K562 (cell line): ENCODE results near the gene TOM1L2. TPM values are rescaled to one million over a fixed set of nuclear protein-coding genes. Genes with fewer than 3 reads are reported as not detected.
A peak's percentile ranks its signal among the peaks of the same experiment; 100 is the strongest.

Experiments used
- ARID1B ChIP-seq: fragments of 450-650 bp; IDR thresholded peaks from 2 replicates; pipeline ENCODE4 v1.6.1; 2016; ENCODE audit warnings: antibody characterized with exemption, mild to moderate bottlenecking, inconsistent platforms
- ATF1 ChIP-seq, 2 experiments: fragments of 450-650 bp in 1 of 2; IDR thresholded peaks; 2 replicates each; pipeline ENCODE4 v1.6.1; 2016; ENCODE audit warnings: missing compliant biosample characterization in 1 of 2, missing genetic modification characterization in 1 of 2
- BCL6 ChIP-seq: fragments of 250-450 bp; sonication (Bioruptor Pico); IDR thresholded peaks from 2 replicates; pipeline ENCODE4 v1.4.0; 2020
- CEBPB ChIP-seq: fragments of 450-650 bp; IDR thresholded peaks from 2 replicates; pipeline ENCODE4 v1.6.1; 2016; ENCODE audit warnings: missing genetic modification characterization, missing compliant biosample characterization
- CEBPG ChIP-seq, 3 experiments: fragments of 200-800 bp in 1 of 3; sonication (Bioruptor generic) in 1 of 3; sonication (generic) in 1 of 3; formaldehyde crosslinking in 1 of 3; IDR thresholded peaks in 2 of 3; conservative IDR thresholded peaks in 1 of 3; 2 replicates each; pipeline versions ENCODE4 v1.6.1 to v1.8.0; 2016 to 2022; ENCODE audit warnings: missing compliant biosample characterization in 2 of 3, missing genetic modification characterization in 2 of 3, mild to moderate bottlenecking in 1 of 3, missing genetic modification reagents in 1 of 3
- DMBX1 ChIP-seq: fragments of 250-450 bp; sonication (Bioruptor Pico); IDR thresholded peaks from 2 replicates; pipeline ENCODE4 v1.8.0; 2022; ENCODE audit warnings: inconsistent platforms, mild to moderate bottlenecking, moderate library complexity, borderline replicate concordance
- ELF2 ChIP-seq: fragments of 250-450 bp; sonication (Bioruptor Pico); IDR thresholded peaks from 2 replicates; pipeline ENCODE4 v1.5.0; 2021; ENCODE audit warnings: mild to moderate bottlenecking
- FOXK1 ChIP-seq: sonication (generic); formaldehyde crosslinking; IDR thresholded peaks from 2 replicates; pipeline ENCODE4 v1.8.0; 2022; ENCODE audit warnings: missing genetic modification reagents, mild to moderate bottlenecking, borderline replicate concordance
- JUN ChIP-seq, 2 experiments: sonication (generic) in 1 of 2; formaldehyde crosslinking in 1 of 2; IDR thresholded peaks; 2 replicates each; pipeline versions ENCODE4 v1.6.1 to v1.8.0; 2012 to 2022; ENCODE audit warnings: borderline replicate concordance in 2 of 2, mild to moderate bottlenecking in 2 of 2, improper control_type of control experiment in 1 of 2, low read depth in 1 of 2, low read length in 1 of 2, missing genetic modification reagents in 1 of 2
- KDM5B ChIP-seq: fragments of 200-600 bp; sonication (generic); IDR thresholded peaks from 2 replicates; pipeline ENCODE4 v1.6.1; 2012; ENCODE audit warnings: low read depth, mild to moderate bottlenecking, moderate library complexity, low read length, control low read depth, inconsistent platforms; ENCODE audit not compliant: insufficient replicate concordance
- L3MBTL2 ChIP-seq: fragments of 450-650 bp; IDR thresholded peaks from 2 replicates; pipeline ENCODE4 v1.6.1; 2016; ENCODE audit warnings: mild to moderate bottlenecking, moderate library complexity
- MAZ ChIP-seq, 2 experiments: fragments of 450-650 bp in 1 of 2; sonication (generic) in 1 of 2; formaldehyde crosslinking; IDR thresholded peaks in 1 of 2; conservative IDR thresholded peaks in 1 of 2; 2 replicates each; pipeline versions ENCODE4 v1.4.0 to v1.5.0; 2020; ENCODE audit warnings: mild to moderate bottlenecking in 1 of 2, missing genetic modification reagents in 1 of 2
- MYC ChIP-seq, 2 experiments: fragments of 250-450 bp in 1 of 2; sonication (Bioruptor Pico) in 1 of 2; IDR thresholded peaks; 2 replicates each; pipeline versions ENCODE4 v1.5.1 to v1.6.1; 2012 to 2021; ENCODE audit warnings: low read depth in 2 of 2, borderline replicate concordance in 1 of 2, improper control_type of control experiment in 1 of 2, low read length in 1 of 2, mild to moderate bottlenecking in 1 of 2, moderate library complexity in 1 of 2
- NR2C1 ChIP-seq, 2 experiments: fragments of 450-650 bp; IDR thresholded peaks; 2 replicates each; pipeline ENCODE4 v1.6.1; 2017; ENCODE audit warnings: mild to moderate bottlenecking in 2 of 2, antibody characterized with exemption in 1 of 2, inconsistent platforms in 1 of 2, missing compliant biosample characterization in 1 of 2, missing genetic modification characterization in 1 of 2
- TBP ChIP-seq: optimal IDR thresholded peaks from 2 replicates; pipeline ENCODE3; 2011; ENCODE audit warnings: low read depth, low read length, improper control_type of control experiment
- TCF3 ChIP-seq: sonication (generic); formaldehyde crosslinking; IDR thresholded peaks from 2 replicates; pipeline ENCODE4 v1.4.0; 2020; ENCODE audit warnings: mild to moderate bottlenecking, missing genetic modification reagents
- ZFP1 ChIP-seq: fragments of 450-650 bp; formaldehyde crosslinking; IDR thresholded peaks from 2 replicates; pipeline ENCODE4 v1.4.0; 2020; ENCODE audit warnings: mild to moderate bottlenecking, mixed read lengths
- ZNF12 ChIP-seq: sonication (generic); formaldehyde crosslinking; IDR thresholded peaks from 2 replicates; pipeline ENCODE4 v1.4.0; 2020; ENCODE audit warnings: mild to moderate bottlenecking, missing genetic modification reagents
- polyA plus RNA-seq, 8 experiments: library from polyadenylated mRNA; depleted of rRNA in 4 of 8; stranded (reverse) in 5 of 8; unstranded in 3 of 8; fragments of >200 nt; fragmentation: Nextera tagmentation in 2 of 8; fragmentation: Illumina TruSeq in 1 of 8; extraction: Ambion mirVana in 2 of 8; extraction: Trizol in 1 of 8; gene quantifications; 2 replicates each; pipeline versions ENCODE4 v1.2.1 to v1.2.3, GENCODE V29; 2011 to 2014; ENCODE audit warnings: inconsistent platforms in 1 of 8, missing spikeins in 1 of 8
- total RNA-seq, 7 experiments: library from RNA; depleted of rRNA in 6 of 7; stranded (reverse); fragments of >200 nt in 6 of 7; fragmentation: Illumina TruSeq in 2 of 7; extraction: Trizol in 2 of 7; gene quantifications; 2 replicates each; pipeline versions ENCODE4 v1.2.1 to v1.2.3, GENCODE V29; 2011 to 2021; ENCODE audit warnings: low replicate concordance in 1 of 7
- TF ChIP-seq, protein P1 (sequence below), 2 experiments: fragments of 450-650 bp in 1 of 2; sonication (generic) in 1 of 2; formaldehyde crosslinking in 1 of 2; IDR thresholded peaks in 1 of 2; conservative IDR thresholded peaks in 1 of 2; 2 replicates each; pipeline versions ENCODE4 v1.6.1 to v1.8.1; 2016 to 2023; ENCODE audit warnings: mild to moderate bottlenecking in 2 of 2, moderate library complexity in 2 of 2, inconsistent platforms in 1 of 2, missing genetic modification reagents in 1 of 2
- TF ChIP-seq, protein P2 (sequence below): fragments of 450-650 bp; IDR thresholded peaks from 2 replicates; pipeline ENCODE4 v1.6.1; 2017; ENCODE audit warnings: antibody characterized with exemption, mild to moderate bottlenecking

Gene TOM1L2
- total and polyA plus RNA-seq, 9 of the 15 experiments (the other 6 are each of a cell fraction or from before 2014, with no cell fraction given): 0.07 to 6.0 (median 2.5) TPM

DNA sequence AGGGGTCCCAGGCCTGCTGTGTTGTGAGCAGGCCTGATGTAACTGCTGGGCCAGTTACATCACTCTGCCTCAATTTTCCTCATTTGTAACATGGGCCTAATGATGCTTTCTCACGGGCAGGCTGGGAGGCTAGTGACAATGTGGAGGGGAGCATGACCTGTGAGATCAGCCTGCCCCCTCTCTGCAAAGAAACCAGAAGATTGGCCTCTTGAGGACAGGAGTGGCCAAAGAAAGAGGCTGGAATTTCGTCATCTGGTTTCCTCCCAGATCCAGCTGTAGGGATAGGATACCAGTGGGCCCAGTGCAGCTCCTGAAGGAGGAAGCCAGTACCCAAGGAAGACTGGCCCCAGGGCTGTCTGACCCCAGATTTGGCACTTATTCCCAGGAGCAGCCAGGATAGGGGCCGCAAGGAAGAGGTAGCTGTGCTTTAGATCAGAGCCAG, 134.8 kb downstream of the TOM1L2 start (continued):
- TF ChIP-seq ATF1 (CRISPR knock-in tag; IDR thresholded peaks at IDR 0.05): no peak
- TF ChIP-seq ATF1 (tag; IDR thresholded peaks at IDR 0.05): 0 out of 2 replicates have a peak, but pooled peaks have one; percentile 1
- TF ChIP-seq MYC (IDR thresholded peaks at IDR 0.05; ENCODE audit: low read depth, low read length): 0 out of 2 replicates have a peak, but pooled peaks have one; percentile 58
- TF ChIP-seq MYC (CRISPR knock-in tag; IDR thresholded peaks at IDR 0.05; ENCODE audit: borderline replicate concordance, low read depth): no peak
- peak; percentile 81 for TF ChIP-seq CEBPB (tag)
- no peak for TF ChIP-seq ELF2 (CRISPR knock-in tag)
- TF ChIP-seq, protein P1, sequence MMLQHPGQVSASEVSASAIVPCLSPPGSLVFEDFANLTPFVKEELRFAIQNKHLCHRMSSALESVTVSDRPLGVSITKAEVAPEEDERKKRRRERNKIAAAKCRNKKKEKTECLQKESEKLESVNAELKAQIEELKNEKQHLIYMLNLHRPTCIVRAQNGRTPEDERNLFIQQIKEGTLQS (IDR thresholded peaks at IDR 0.05): peak; percentile 89
- TF ChIP-seq, protein P1 (CRISPR knock-in tag; conservative IDR thresholded peaks at IDR 0.05): no peak
- TF ChIP-seq, protein P2, sequence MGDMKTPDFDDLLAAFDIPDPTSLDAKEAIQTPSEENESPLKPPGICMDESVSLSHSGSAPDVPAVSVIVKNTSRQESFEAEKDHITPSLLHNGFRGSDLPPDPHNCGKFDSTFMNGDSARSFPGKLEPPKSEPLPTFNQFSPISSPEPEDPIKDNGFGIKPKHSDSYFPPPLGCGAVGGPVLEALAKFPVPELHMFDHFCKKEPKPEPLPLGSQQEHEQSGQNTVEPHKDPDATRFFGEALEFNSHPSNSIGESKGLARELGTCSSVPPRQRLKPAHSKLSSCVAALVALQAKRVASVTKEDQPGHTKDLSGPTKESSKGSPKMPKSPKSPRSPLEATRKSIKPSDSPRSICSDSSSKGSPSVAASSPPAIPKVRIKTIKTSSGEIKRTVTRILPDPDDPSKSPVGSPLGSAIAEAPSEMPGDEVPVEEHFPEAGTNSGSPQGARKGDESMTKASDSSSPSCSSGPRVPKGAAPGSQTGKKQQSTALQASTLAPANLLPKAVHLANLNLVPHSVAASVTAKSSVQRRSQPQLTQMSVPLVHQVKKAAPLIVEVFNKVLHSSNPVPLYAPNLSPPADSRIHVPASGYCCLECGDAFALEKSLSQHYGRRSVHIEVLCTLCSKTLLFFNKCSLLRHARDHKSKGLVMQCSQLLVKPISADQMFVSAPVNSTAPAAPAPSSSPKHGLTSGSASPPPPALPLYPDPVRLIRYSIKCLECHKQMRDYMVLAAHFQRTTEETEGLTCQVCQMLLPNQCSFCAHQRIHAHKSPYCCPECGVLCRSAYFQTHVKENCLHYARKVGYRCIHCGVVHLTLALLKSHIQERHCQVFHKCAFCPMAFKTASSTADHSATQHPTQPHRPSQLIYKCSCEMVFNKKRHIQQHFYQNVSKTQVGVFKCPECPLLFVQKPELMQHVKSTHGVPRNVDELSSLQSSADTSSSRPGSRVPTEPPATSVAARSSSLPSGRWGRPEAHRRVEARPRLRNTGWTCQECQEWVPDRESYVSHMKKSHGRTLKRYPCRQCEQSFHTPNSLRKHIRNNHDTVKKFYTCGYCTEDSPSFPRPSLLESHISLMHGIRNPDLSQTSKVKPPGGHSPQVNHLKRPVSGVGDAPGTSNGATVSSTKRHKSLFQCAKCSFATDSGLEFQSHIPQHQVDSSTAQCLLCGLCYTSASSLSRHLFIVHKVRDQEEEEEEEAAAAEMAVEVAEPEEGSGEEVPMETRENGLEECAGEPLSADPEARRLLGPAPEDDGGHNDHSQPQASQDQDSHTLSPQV: peak; percentile 16; the same call in 1 of the 2 replicates
- TF ChIP-seq TBP: no peak
- TF ChIP-seq ZFP1: no peak
- TF ChIP-seq ARID1B: 0 out of 2 replicates have a peak, but pooled peaks have one; percentile 3
- TF ChIP-seq ZNF12 (CRISPR knock-in tag): 0 out of 2 replicates have a peak, but pooled peaks have one; percentile 21
- TF ChIP-seq JUN (IDR thresholded peaks at IDR 0.05; ENCODE audit: borderline replicate concordance, low read depth, low read length): peak; percentile 67
- TF ChIP-seq JUN (CRISPR knock-in tag; IDR thresholded peaks at IDR 0.05; ENCODE audit: borderline replicate concordance): no peak
- peak in 1 of 2 experiments; percentile 15; a peak in 1 of 4 replicates for TF ChIP-seq MAZ (CRISPR knock-in tag; conservative IDR thresholded peaks at IDR 0.05 in 1 of 2, IDR thresholded peaks at IDR 0.05 in 1 of 2)
- TF ChIP-seq L3MBTL2: peak; percentile 21; the same call in 1 of the 2 replicates
- peak; percentile 90 for TF ChIP-seq CEBPG (CRISPR knock-in tag; IDR thresholded peaks at IDR 0.05)
- TF ChIP-seq CEBPG (tag; conservative IDR thresholded peaks at IDR 0.05 in 1 of 2, IDR thresholded peaks at IDR 0.05 in 1 of 2): peak; percentile 54 to 87; a peak in 3 of 4 replicates
- TF ChIP-seq TCF3: 0 out of 2 replicates have a peak, but pooled peaks have one; percentile 25
- TF ChIP-seq DMBX1 (CRISPR knock-in tag): no peak
- no peak for TF ChIP-seq NR2C1 (IDR thresholded peaks at IDR 0.05)
- peak; percentile 29; the same call in 1 of the 2 replicates for TF ChIP-seq NR2C1 (tag; IDR thresholded peaks at IDR 0.05)
- no peak for TF ChIP-seq BCL6 (CRISPR knock-in tag)
- peak; percentile 66 for TF ChIP-seq KDM5B
- TF ChIP-seq FOXK1 (CRISPR knock-in tag): peak; percentile 13; the same call in 1 of the 2 replicates
